ENCODE results near the gene IMPA2. TPM values are rescaled to one million over a fixed set of nuclear protein-coding genes. Genes with fewer than 3 reads are reported as not detected.

The IMPA2 gene
- total and polyA plus RNA-seq, 7 donors: 61.4 to 342 (median 196) TPM

GRCh38 chr18:11989966-11990380, 8.7 kb downstream of the IMPA2 start:
- no peaks in the 10 kb centered on the region for H3K27me3 ChIP-seq (ENCODE audit: insufficient read depth in 3 of 3, low read length in 2 of 3)
- no peaks in the 10 kb centered on the region for H3K9me3 ChIP-seq
- 29 to 61% (median 31%) methylated on average over 6 of the region's 6 CpGs for WGBS, 3 donors
- intact Hi-C loops (cut with DNase I): loop anchor here in 1 of 2 donors (10.0 kb wide), 1 partner anchor 135 kb away; the partner anchor contains the start of gene CHMP1B
- peak overlapping the region; percentile 86 for H3K27ac ChIP-seq
- ATAC-seq (peak; percentile 24 to 52 (median 37)), DNase-seq (peak; percentile 46 to 80)
- H3K4me3 ChIP-seq: peak overlapping the region; percentile 35
- peaks cover 79% of the 10 kb centered on the region for H3K4me1 ChIP-seq
- H3K36me3 ChIP-seq (ENCODE audit: insufficient read depth in 1 of 2, low read depth in 1 of 2): no peaks in the 10 kb centered on the region
- TF ChIP-seq, protein P1, sequence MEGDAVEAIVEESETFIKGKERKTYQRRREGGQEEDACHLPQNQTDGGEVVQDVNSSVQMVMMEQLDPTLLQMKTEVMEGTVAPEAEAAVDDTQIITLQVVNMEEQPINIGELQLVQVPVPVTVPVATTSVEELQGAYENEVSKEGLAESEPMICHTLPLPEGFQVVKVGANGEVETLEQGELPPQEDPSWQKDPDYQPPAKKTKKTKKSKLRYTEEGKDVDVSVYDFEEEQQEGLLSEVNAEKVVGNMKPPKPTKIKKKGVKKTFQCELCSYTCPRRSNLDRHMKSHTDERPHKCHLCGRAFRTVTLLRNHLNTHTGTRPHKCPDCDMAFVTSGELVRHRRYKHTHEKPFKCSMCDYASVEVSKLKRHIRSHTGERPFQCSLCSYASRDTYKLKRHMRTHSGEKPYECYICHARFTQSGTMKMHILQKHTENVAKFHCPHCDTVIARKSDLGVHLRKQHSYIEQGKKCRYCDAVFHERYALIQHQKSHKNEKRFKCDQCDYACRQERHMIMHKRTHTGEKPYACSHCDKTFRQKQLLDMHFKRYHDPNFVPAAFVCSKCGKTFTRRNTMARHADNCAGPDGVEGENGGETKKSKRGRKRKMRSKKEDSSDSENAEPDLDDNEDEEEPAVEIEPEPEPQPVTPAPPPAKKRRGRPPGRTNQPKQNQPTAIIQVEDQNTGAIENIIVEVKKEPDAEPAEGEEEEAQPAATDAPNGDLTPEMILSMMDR (IDR thresholded peaks at IDR 0.05): no peak

- Histone ChIP-seq H3K36me3 (ENCODE audit: insufficient read depth in 1 of 2, low read depth in 1 of 2) (no peaks in the 10 kb centered on the region), H3K4me1 (peaks cover 77% of the 10 kb centered on the region), H3K4me3 (peak overlapping the region; percentile 15), H3K9me3 (no peaks in the 10 kb centered on the region), H3K27ac (peak overlapping the region; percentile 86), H3K27me3 (ENCODE audit: insufficient read depth in 3 of 3, low read length in 2 of 3) (no peaks in the 10 kb centered on the region)
- intact Hi-C loops (cut with DNase I): no loop called here
- ATAC-seq (no peak), DNase-seq (peak in 1 of 2 donors; percentile 13)
- WGBS, 3 donors: 31 to 49% (median 34%) methylated on average over 9 of the region's 9 CpGs
- TF ChIP-seq, protein P1 (IDR thresholded peaks at IDR 0.05): no peak
Observed at GRCh38 chr18:11990539-11990938, 9.2 kb downstream of the IMPA2 start.

GRCh38 chr18:11991021-11991795, 9.9 kb downstream of the IMPA2 start:
- Histone ChIP-seq H3K36me3 (ENCODE audit: insufficient read depth in 1 of 2, low read depth in 1 of 2) (no peaks in the 10 kb centered on the region), H3K27ac (peak overlapping the region; percentile 86), H3K9me3 (no peaks in the 10 kb centered on the region), H3K4me3 (peak overlapping the region; percentile 11), H3K4me1 (peaks cover 71% of the 10 kb centered on the region), H3K27me3 (ENCODE audit: insufficient read depth in 3 of 3, low read length in 2 of 3) (no peaks in the 10 kb centered on the region)
- peak in 1 of 2 donors; percentile 51 for DNase-seq
- TF ChIP-seq, protein P1 (IDR thresholded peaks at IDR 0.05): no peak
- ATAC-seq: peak in 1 of 4 donors; percentile 25
- intact Hi-C loops (cut with DNase I): no loop called here
- WGBS, 3 donors: 60 to 74% (median 69%) methylated on average over 19 of the region's 19 CpGs

DNA sequence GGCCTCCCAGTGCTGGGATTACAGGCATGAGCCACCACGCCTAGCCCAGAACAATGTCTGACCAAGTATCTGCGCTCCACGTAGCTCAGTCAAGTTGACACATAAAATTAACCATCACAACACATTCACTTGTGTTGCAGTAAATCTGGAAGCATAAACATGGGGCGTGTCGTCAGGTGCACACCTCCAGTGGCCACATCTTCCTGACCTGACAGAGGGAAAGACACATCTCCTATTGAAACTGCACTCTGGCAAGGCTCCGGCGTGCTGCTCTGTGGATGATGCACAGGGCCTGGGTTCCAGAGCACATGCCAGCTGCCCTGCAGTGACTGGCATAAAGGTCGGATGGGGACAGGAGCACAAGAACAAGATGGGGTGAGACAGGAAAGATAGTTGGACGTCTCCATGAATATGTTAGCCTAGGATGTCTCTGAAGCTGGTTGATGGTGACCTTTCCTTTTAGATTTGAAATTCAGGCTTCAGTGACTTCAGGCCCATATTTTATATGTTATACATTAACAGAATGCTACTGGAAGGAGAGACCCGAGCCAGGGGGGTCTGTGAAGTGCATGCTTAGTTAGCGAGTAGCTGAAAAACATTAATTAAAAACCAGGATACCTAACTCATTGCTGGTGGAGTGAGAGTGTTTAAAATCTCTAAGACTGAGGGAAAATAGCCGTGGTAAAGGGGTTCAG, 10.9 kb downstream of the IMPA2 start:
- H3K27ac ChIP-seq: peak overlapping the region; percentile 86
- no peaks in the 10 kb centered on the region for H3K27me3 ChIP-seq (ENCODE audit: insufficient read depth in 3 of 3, low read length in 2 of 3)
- intact Hi-C loops (cut with DNase I): no loop called here
- H3K9me3 ChIP-seq: no peaks in the 10 kb centered on the region
- DNase-seq (peak in 1 of 2 donors; percentile 61), ATAC-seq (no peak)
- 58 to 70% (median 63%) methylated on average over 12 of the region's 12 CpGs for WGBS, 3 donors
- TF ChIP-seq, protein P1 (IDR thresholded peaks at IDR 0.05): no peak
- no peak overlapping the region for H3K4me3 ChIP-seq
- H3K4me1 ChIP-seq: peaks cover 65% of the 10 kb centered on the region
- no peaks in the 10 kb centered on the region for H3K36me3 ChIP-seq (ENCODE audit: insufficient read depth in 1 of 2, low read depth in 1 of 2)
